ENCODE results near the gene LOXHD1. TPM values are rescaled to one million over a fixed set of nuclear protein-coding genes. Genes with fewer than 3 reads are reported as not detected.

LOXHD1 gene
- total RNA-seq, 1 donor, result not detected

DNA sequence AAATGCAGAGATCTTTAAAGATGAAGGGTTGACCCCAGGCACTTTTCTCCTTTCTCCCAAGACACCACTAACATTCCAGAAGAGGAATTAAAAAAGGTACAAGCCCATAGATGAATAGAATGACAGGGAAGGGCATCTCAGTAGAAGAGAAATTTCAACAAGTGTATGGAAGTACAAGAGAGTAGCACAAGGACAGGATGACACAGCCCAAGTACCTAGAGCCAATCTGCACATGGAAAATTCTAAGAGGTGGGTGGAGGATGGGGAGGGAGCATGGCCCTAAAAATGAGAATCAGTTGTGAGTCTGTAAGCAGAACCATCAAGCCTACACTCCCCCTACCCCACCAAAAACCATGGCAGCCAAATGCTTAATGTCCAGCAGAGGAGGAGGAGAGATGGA lies 39.7 kb upstream of the LOXHD1 start:
- DNase-seq (ENCODE audit: low read depth), result no peak
- TF ChIP-seq, protein P1, sequence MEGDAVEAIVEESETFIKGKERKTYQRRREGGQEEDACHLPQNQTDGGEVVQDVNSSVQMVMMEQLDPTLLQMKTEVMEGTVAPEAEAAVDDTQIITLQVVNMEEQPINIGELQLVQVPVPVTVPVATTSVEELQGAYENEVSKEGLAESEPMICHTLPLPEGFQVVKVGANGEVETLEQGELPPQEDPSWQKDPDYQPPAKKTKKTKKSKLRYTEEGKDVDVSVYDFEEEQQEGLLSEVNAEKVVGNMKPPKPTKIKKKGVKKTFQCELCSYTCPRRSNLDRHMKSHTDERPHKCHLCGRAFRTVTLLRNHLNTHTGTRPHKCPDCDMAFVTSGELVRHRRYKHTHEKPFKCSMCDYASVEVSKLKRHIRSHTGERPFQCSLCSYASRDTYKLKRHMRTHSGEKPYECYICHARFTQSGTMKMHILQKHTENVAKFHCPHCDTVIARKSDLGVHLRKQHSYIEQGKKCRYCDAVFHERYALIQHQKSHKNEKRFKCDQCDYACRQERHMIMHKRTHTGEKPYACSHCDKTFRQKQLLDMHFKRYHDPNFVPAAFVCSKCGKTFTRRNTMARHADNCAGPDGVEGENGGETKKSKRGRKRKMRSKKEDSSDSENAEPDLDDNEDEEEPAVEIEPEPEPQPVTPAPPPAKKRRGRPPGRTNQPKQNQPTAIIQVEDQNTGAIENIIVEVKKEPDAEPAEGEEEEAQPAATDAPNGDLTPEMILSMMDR (IDR thresholded peaks at IDR 0.05; ENCODE audit: insufficient read depth, low read length), result no peak
- no peak overlapping the region for H3K4me3 ChIP-seq (ENCODE audit: low read depth, low read length)

DNA sequence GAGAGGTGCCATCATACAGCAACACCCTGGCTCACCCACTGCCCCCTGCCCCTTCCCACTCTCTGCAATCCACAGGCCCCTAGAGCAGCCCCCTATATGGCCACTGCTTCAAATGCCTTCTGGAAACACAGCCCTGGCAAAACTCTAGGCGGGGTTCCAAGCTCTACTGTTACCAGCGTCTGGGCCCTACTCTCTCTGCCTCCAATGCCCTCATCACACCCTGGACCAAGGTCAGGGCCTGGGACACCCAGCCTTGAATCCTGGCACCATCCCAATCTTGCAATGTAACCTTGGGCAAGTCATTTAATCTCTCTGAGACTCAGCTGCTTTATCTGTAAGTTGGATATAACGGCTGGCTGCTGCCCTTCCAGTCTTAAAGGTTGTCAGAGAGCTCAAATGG lies 39.2 kb upstream of the LOXHD1 start:
- DNase-seq (ENCODE audit: low read depth), result no peak
- H3K4me3 ChIP-seq (ENCODE audit: low read depth, low read length), result no peak overlapping the region
- TF ChIP-seq, protein P1 (IDR thresholded peaks at IDR 0.05; ENCODE audit: insufficient read depth, low read length), result no peak

DNA sequence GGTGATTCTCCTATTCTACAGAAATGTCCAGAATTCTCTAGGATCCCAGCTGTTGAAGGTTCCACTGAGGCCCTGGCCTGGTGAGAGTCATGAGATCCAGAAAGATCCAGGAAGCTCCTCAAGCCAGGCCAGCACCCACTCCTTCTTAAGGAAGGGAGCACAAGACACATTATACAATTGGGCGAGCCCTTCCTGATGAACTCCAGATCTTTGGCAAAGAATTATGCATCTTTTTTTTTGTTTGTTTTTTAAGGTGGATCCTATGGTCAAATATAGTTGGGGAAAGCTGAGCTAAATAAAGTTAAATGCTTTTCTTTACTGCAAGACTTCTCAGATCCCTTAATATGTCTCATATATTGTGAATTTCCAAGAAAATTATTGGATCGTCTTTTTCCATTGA lies 37.0 kb upstream of the LOXHD1 start:
- peak; percentile 4 for DNase-seq (ENCODE audit: low read depth)
- no peak overlapping the region for H3K4me3 ChIP-seq (ENCODE audit: low read depth, low read length)
- TF ChIP-seq, protein P1 (IDR thresholded peaks at IDR 0.05; ENCODE audit: insufficient read depth, low read length), result no peak

- TF ChIP-seq, protein P1 (IDR thresholded peaks at IDR 0.05; ENCODE audit: insufficient read depth, low read length), result no peak
- DNase-seq (ENCODE audit: low read depth), result no peak
- no peak overlapping the region for H3K4me3 ChIP-seq (ENCODE audit: low read depth, low read length)
These were observed 32.0 kb upstream of the LOXHD1 start for GRCh38 chr18:46688853-46689525.

DNA sequence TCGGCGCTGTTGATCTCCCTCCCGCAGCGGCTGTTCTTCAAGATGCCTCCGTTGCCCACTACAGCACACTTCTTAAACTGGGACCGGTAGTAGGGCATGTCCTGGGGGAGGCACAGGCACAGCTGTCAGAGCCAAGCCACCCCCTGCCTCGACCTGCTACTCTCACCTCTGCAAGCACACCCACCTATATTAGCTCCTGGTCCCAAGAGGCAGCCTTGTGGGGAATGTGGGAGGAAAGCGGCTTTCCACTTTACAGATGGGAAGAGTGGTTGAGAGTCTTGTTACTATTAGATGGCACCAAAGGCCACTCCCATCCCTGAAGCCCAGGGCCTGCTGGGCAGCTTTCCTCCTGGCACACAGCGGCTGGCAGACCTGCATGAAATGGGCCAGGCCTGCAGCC lies 29.2 kb upstream of the LOXHD1 start:
- TF ChIP-seq, protein P1 (IDR thresholded peaks at IDR 0.05; ENCODE audit: insufficient read depth, low read length), result no peak
- DNase-seq (ENCODE audit: low read depth), result no peak
- no peak overlapping the region for H3K4me3 ChIP-seq (ENCODE audit: low read depth, low read length)

DNA sequence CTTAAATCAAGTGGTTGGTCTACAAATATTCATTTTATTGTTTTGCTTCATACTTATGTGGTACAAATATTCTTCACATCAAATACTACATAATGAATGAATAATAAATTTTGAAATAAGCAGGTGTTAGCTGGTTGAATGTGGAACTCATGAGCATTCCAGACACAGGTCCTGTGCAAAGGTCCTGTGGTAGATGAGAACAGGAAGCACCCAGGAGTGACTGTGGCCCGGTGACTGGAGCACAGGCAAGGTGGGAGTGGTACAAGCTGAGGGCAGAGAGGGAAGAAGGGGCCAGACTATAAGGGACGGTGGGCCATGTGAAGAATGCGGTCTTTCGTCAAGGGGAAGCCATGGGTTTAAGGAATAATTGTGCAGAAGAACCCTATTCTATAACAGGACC lies 26.2 kb upstream of the LOXHD1 start:
- TF ChIP-seq, protein P1 (IDR thresholded peaks at IDR 0.05; ENCODE audit: insufficient read depth, low read length), result no peak
- no peak for DNase-seq (ENCODE audit: low read depth)
- H3K4me3 ChIP-seq (ENCODE audit: low read depth, low read length), result no peak overlapping the region
